GM18517 (cell line): Measurements from ENCODE around the gene CTDP1.

ENCODE experiments used
- ATAC-seq: cut with Tn5 transposase; IDR thresholded peaks from one replicate; pipeline ENCODE4 v1.9.1; 2021; ENCODE audit warnings: mild to moderate bottlenecking, moderate library complexity; ENCODE audit not compliant: unreplicated experiment

The CTDP1 gene

DNA sequence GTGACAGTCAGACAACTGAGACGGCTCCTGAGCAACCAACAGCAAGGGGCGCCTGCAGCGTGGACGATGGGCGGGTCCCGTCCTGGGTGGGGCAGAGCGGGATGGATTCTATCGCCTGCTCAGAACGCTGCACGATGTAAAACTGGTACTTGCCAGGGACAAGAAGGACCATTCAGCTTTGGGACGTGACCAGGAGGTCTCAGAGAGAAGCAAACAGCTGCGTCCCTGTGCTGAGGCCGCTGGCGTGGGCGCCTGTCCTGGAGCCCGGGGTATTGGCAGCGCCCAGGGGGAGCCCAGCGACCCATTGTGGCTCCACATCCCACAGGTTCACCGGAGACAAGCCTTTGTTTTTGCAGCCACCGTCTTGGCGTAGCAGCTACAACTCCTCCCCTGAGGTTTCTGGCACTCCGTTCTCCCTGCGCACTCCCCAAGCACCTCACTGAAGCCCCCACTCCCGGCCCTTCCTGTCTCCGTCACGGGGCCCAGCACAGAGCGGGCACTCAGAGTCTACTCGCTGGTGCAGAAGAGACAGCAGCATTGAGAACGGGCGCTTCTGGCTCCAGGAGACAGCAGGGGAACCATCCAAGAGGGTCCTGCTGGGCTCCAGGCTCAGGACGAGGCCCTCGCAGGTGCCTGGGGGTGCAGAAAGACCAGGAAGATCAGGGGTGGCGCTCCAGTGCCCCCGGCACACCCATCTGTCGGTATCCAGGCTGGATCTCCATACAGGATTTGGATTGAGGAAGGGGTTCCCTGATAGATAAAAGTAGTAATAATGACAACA, 96.0 kb downstream of the CTDP1 start:
- ATAC-seq, result no peak

- ATAC-seq, result no peak
Measured at GRCh38 chr18:79776674-79777073, 97.1 kb downstream of the CTDP1 start.

- ATAC-seq, result no peak
Measured at GRCh38 chr18:79778291-79778791, 98.7 kb downstream of the CTDP1 start.

DNA sequence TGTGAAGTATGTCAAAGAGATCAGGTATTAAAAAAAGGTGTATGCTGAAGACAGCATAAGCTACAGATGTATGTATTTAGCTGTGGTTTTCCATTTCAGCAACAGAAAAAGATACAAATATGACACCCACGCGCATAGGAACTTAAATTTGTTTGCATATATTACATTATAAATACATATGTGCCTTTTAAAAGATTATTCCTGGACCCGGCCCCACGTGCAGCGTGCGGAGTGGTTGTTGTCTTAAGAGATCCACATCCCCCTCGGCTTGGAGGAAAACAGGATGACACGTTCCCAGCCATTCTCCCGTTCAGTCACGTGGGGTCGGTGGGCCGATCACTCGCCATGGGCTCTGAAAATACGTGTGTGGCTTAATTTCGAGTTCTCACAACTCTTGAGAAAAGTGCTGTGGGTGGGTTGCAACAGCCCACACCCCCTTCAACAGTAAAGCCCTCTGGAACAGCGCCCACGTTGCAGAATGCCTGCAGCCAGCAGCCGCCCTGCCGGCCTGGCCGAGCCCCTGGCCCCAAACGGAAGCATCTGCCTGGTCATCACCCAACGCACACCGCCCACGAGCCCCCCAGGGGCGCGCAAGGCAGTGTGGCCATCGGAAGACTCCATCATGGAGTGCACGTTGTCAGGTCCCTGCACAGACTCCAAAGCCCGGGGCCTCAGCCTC, 99.6 kb downstream of the CTDP1 start:
- no peak for ATAC-seq

DNA sequence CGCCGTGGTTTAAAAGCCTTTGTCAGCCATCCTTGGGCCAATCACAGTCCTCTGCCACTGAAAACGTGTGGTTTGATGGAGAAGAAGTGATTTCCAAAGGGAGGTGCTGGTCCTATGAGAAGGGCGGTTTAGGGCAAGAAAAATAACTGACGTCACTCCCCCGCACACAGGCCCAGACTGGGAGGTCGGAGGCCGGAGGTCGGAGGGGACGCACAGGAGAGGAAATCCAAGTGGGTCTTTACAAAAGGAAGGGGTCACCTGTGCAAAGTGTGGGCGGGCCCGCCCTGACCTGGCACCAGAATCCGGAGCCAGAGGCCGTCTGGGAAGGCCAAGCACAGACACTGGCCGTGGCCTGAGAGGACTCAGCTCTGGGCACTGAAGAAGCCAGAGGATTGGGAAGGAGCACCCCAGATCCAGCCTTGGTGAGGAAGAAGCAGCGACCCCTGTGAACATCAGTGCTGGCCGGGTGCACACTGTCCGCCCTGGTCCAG, 100.1 kb downstream of the CTDP1 start:
- ATAC-seq, result no peak

DNA sequence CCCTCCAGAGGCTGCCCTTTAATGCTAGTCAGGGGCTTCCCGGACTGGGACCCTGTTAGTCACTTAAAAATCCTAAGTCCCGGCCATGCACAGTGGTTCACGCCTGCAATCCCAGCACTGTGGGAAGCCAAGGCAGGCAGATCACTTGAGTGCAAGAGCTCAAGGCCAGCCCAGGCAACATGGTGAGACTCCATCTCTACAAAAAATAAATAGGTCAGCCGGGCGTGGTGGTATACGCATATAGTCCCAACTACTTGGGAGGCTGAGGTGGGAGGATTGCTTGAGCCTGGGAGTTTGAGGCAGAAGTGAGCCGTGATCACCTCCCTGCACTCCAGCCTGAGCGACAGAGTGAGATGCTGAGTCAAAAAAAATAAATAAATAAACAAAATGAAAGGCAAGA, 100.9 kb downstream of the CTDP1 start:
- no peak for ATAC-seq

DNA sequence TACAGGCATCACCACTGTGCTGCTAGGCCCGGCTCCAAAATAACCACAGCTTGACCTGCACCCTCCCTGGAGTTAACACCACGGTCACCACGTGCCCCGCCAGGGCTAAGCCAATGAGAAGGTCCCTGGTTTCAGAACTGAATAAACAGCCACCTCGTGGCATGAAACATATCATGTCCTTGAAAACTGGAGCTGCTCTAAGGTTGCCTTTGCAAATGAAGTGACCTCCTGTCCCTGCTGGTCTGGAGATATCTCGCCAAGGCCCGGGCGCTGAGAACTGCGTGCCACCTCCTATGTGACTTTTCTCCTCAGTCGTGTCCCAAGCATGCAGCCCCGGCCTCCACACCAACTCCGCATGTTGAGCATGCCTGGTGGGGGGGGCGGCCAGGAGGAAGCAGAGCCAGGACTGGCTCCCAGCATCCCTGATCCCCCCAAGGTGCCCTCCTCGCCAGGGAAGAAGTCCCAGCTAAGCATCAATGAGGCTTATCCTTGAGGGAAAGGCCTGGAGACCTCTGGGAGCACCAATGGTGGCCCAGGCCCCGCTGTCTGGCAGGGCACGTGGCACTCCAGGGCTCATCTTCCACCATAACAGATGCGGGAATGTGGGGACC, 101.8 kb downstream of the CTDP1 start:
- no peak for ATAC-seq

GRCh38 chr18:79782566-79783308, 103.1 kb downstream of the CTDP1 start:
- no peak for ATAC-seq

- no peak for ATAC-seq
Measured at GRCh38 chr18:79784071-79784913, 104.7 kb downstream of the CTDP1 start.

- ATAC-seq, result no peak
Measured at GRCh38 chr18:79784965-79785770, 105.6 kb downstream of the CTDP1 start.

DNA sequence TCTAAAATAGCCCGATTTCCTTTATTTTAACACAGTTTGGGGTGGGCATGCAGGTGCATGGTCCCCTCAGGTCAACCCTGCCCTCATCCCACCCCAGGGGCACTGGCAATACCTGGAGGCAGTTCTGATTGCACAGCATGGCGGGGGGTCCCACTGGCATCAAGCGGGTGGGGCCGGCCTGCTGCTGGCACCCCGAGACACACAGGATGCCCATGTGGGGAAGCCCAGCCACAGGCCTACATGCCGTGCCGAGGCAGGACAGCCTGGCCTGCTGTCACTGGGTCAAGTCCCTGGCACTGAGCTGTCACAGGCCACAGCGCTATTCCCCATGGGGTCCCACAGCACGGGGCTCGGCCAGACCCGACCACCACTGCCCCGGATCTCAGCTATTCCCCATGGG, 106.2 kb downstream of the CTDP1 start:
- no peak for ATAC-seq

DNA sequence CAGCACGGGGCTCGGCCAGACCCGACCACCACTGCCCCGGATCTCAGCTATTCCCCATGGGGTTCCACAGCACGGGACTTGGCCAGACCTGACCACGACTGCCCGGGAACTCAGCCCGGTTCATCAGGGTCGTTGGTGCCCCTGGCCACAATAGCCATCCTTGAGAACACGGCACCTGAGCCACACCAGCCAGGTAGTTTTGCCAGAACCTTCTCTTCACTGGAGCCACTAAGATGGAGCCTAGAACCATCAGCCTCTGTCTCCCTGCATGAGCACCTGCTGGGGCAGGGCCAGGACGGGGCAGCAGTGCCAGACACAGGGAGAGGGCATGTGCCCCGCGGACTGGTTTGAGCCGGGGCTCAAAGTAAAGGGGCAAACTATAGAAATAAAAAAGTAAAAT, 106.7 kb downstream of the CTDP1 start:
- ATAC-seq, result no peak

- ATAC-seq, result no peak
Measured at GRCh38 chr18:79786786-79787526, 107.4 kb downstream of the CTDP1 start.

DNA sequence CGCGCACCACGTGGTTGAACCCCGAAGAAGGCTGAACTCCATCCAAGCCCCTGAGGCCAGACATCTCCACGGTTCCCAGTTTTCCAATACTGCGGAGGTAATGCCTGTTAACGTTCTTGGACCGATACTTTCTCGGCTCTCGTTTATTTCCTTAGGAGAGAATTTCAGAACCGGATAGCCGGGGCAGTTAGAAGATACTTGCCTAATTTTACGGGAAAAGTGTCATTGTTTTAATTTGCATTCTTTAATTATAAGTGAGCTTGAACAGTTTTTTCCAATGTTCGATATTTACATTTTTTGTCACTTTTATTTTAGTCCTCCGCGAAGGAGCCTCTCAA, 107.9 kb downstream of the CTDP1 start:
- ATAC-seq, result no peak

DNA sequence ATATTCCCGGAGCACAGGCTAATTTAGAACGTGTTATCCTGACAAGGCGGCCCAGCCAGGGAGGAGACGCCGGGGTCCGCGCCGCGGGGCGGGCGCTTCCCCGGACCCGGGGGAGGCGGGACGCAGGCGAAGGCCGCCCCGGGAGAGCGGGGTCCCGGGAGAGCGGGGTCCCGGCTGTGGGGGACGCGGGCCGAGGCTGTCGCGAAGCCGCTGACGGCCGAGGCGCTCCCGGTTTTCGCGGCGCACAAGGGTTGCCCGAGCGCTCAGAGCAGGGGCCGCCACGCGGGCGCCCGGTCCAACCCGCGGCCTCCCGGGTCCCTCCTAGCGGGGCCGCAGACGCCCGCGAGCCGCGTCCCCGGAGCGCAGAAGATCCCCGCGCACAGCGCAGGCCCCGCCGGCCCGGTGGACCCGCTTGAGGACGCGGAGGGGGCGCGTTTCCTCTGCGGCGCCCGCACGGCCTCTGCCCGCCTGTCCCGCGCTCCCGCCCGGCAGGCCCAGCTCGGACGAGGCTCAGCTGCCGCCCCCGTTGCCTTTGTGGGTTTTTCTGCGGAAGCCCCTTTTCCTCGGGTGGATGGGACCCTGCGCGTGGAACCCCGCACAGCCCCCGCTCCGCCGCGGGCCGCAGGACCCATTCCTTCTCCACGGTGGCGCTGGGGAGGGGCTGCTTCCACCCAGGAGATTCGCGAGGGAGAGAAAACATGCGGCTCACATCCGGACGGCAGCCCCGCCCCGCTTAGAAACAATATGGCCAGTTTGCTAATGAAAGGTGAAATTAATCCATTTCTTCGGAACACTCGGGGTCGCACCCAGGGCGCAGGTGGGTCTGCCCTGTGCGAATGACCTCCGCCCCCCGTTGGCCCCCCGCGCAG, 108.5 kb downstream of the CTDP1 start:
- ATAC-seq, result no peak

- ATAC-seq, result no peak
Measured at GRCh38 chr18:79788734-79789085, 109.1 kb downstream of the CTDP1 start.

- no peak for ATAC-seq
Measured at GRCh38 chr18:79789091-79789891, 109.7 kb downstream of the CTDP1 start.
